TTC549 (cell line): ENCODE results near the gene GCNT2.
"Not testable (repeated sequence)": the region's sequence is repeated elsewhere in the genome, so short reads cannot be mapped to it uniquely, and the experiment has no call there.

Source experiments
- FAIRE-seq: peaks from 2 replicates; lab custom pipeline; 2012; peaks lifted over from hg19 to GRCh38; lab: Jason Lieb, UNC

GCNT2 gene

DNA sequence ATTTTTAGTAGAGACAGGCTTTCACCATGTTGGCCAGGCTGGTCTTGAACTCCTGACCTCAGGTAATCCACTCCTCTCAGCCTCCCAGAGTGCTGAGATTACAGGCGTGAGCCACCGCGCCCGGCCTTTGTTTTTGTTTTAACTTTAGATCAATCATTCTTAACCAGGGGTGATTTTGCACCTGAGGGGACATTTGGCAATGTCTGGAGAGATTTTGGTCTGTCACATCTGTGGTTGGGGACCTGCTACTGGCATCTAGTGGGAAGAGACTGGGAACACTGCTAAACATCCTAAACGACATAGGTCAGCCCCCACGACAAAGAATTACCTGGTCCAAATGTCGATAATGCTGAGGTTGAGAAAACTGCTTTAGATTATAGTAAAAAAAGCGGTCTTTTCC is 91.0 kb downstream of the GCNT2 start:
- FAIRE-seq = no peak

DNA sequence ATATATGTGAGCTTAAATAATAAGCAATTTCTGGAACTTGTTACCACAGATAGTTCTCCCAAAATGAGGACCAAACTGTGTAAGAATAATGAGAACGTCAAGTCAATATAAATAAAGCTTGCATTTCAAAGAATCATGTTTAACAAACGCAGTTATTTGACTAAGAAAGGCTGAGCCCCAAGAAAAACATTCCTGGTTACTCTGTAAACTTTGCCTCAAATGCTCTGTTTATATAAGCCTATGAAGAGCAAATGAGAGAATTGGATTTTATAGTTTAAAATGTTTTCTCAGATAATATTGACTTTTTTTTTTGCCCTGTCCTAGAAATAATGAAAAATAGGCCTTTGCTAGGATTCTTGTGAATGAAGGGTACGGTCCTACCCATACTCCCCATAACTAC is 91.9 kb downstream of the GCNT2 start:
- FAIRE-seq = no peak

DNA sequence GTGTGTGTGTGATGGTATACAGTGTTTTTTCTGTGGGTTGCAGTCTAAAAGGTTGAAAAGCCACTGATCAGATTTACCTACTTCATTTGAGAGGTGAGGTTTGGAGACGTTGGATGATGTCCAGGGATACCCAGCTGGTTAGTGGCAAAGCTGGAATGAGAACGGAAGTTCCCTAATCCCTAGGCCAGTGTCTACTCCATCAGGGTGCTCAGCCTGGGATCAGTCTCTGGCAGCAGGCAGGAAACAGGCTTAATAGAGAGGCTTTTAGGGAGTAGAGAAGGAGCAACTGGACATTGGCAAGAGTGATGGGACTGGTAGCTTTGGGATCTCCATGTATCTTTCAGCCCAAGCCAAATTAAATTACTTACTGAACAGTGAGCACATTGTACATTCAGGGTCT is 92.6 kb downstream of the GCNT2 start:
- FAIRE-seq = no peak

DNA sequence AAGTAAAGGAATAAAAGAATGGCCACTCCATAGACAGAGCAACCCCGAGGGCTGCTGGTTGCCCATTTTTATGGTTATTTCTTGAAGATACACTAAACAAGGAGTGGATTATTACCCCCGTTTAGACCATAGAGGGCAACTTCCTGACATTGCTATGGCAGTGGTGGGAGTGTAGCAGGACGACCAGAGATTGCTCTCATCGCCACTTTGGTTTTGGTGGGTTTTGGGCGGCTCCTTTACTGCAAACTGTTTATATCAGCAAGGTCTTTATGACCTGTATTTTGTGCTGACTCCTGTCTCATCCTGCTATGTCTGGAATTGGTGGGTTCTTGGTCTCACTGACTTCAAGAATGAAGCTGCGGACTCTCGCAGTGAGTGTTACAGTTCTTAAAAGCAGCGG is 94.5 kb downstream of the GCNT2 start:
- FAIRE-seq = no peak

DNA sequence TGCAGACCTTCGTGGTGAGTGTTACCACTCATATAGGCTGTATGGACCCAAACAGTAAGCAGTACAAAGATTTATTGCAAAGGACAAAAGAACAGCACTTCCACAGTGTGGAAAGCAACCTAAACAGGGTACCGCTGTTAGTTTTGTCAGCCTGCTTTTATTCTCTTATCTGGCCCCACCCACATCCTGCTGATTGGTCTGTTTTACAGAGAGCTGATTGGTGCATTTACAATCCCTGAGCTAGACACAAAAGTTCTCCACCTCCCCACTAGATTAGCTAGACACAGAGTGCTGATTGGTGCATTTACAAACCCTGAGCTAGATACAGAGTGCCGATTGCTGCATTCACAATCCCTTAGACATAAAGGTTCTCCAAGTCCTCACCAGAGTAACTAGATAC is 95.1 kb downstream of the GCNT2 start:
- FAIRE-seq = not testable (repeated sequence)

DNA sequence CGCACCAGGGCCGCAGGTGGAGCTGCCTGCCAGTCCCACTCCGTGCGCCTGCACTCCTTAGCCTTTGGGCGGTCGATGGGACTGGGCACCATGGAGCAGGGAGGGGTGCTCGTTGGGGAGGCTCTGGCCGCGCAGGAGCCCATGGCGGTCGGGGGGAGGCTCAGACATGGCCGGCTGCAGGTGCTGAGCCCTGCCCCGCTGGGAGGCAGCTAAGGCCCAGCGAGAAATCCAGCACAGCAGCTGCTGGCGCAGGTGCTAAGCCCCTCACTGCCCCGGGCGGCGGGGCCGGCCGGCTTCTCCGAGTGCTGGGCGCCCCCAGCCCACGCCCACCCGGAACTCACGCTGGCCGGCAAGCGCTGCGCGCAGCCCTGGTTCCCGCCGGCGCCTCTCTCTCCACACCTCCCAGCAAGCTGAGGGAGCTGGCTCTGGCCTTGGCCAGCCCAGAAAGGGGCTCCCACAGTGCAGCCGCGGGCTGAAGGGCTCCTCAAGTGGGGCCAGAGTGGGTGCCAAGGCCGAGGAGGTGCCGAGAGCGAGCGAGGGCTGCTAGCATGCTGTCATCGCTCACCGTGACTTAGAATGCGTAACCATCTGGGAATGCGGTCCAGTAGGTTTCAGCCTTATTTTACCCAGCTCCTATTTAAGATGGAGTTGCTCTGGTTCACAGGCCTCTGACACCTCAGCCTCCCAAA is 96.0 kb downstream of the GCNT2 start:
- no peak for FAIRE-seq

DNA sequence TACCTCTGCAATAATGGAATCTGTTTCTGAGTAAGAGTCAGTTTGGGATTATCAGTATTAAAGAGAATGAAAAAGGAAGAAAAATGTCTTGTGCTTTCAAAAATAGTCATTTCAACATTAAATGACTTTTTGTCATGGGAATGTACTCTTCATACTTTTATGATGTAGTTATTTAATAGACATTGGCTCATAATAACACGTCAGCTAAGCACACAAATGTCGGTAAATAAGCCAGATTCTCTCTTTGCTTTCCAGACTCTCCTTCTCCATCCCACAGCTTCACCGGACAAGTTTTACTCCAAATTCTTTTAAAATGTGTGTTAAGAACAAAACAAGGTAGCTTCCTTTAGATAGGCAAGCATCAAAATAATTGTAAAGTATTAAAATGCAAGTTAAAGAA is 97.3 kb downstream of the GCNT2 start:
- no peak for FAIRE-seq

DNA sequence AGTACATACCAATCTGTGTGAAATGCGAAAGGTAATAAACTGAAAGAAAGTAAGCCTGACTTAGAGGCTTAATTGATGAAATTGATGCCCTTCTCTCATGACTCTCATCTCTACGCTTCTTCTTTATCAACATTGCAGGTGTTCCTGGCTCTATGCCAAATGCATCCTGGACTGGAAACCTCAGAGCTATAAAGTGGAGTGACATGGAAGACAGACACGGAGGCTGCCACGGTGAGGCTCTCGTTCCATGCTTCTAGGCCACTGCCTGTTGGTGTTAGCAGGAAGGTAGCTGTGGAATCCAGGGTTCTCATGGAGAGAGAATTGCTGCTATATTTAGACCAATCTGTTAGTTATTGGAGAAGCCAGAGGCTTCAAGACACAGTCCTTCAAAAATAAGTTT is 100.1 kb downstream of the GCNT2 start:
- no peak for FAIRE-seq

DNA sequence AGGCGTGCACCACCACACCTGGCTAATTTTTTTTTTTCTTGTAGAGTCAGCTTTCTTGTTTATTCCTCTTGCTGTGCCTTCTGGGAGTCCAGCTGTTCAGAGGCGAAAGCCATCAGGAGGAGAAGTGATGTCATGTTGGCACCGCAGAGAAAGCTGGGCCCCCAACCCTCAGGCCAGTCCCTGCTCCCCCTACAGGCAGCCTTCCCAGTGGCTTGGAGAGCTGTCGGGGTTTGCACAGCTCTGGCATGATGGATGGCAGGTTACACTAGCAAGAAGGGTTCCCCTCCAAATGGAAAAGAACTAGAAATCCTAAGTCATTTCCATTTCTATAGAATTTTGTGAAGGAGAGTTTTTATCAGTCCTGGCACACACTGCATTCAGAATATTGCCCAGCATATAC is 100.7 kb downstream of the GCNT2 start:
- FAIRE-seq = no peak

DNA sequence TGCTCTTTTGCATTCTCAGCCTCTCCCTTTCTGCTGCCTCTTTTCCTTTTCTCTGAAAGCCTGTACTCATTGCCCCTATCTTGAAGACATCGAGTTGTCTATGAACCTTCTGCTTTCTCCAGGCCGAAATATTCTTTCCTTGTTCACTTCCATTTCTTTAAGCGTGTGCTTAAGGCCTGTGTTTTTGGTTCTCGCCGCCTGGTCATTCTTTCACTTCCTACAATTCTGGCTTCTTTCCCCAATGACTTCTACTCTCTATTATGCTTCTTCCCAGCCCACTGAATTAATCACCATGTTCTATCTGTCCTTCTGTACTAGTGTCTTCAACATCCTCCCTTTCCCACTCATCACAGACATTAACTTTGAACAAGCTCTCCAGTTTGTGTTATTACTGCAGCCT is 103.7 kb downstream of the GCNT2 start:
- no peak for FAIRE-seq

DNA sequence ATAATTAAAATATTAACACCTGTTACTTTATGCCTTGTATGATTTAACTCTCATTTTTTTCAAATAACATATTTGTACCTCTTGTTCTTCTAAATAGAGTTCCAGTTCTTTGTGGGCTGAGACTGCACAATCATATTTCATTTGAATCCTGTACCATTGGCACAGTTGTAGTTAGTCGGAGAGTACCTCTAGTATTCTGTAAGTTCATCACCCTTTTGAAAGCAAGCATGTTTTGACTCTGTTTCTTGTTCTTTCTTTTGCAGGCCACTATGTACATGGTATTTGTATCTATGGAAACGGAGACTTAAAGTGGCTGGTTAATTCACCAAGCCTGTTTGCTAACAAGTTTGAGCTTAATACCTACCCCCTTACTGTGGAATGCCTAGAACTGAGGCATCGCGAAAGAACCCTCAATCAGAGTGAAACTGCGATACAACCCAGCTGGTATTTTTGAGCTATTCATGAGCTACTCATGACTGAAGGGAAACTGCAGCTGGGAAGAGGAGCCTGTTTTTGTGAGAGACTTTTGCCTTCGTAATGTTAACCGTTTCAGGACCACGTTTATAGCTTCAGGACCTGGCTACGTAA is 105.1 kb downstream of the GCNT2 start:
- FAIRE-seq = no peak

DNA sequence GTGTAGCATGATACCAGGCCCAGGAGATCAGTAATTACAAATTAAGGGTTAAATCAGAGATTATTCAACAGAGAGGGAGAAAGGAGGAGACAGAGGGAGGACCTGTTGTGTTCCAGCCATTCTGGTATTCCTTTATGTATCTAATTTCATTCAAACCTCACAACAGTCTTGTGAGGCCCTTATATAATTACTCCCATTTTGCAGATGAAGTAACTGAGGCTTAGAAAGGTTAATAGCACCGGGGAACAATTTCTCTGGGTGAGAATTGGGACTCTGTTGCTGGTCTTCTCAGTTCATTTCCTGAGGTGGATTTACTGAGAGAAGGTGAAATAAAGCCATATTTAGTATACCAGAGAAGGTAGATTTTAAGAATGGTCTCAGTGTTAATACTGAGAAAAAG is 106.6 kb downstream of the GCNT2 start:
- no peak for FAIRE-seq

DNA sequence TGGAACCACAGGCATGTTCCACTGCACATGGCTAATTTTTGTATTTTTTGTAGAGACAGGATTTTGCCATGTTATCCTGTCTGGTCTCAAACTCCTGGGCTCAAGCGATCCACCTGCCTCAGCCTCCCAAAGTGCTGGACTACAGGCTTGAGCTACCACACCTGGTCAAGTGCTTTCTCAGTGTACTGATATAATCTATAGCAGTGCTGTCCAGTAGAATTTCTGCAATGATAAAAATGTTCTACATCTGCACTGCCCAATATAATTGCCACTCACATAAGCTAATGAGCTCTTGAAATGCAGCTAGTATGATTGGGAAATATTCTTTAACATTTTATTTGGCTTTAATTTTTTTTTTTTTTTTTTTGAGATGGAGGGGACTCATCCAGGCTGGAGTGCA is 109.0 kb downstream of the GCNT2 start:
- no peak for FAIRE-seq

DNA sequence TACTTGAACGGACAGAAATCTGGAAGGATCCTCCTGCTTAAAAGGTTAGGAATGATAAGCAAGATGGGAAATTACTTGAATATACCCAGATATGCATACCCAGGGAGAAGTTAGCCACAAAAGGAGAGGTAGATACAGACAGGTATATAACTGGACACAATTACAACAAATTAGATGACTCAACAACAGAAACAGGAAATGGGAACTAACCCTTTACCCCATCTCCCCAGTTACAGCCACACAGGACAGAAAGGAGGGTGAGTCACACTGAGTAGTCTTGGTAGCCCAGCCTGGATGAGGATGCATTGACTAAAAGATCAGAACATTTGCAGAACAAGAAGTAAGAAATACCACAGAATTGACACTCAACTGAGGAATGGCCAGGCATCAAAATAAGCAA is 112.1 kb downstream of the GCNT2 start:
- no peak for FAIRE-seq

DNA sequence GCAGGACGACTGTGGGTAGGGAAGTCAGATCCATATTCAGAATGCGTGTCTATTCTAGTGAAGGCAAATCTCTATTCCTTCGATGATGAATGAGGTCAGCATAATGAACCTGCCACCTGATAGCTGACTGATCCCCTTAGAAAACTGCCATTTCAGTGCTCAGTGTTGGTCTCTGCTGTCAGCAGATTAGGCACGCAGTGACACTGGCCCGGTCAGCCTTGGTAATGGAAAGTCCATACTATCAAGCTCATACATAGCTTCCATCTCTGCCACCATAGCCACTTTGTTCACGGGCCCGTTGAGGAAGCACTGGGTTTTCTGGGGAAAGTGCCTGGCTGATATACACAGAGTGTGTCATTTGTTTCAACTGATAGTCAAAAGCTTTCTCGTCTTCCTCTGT is 119.3 kb downstream of the GCNT2 start:
- no peak for FAIRE-seq

DNA sequence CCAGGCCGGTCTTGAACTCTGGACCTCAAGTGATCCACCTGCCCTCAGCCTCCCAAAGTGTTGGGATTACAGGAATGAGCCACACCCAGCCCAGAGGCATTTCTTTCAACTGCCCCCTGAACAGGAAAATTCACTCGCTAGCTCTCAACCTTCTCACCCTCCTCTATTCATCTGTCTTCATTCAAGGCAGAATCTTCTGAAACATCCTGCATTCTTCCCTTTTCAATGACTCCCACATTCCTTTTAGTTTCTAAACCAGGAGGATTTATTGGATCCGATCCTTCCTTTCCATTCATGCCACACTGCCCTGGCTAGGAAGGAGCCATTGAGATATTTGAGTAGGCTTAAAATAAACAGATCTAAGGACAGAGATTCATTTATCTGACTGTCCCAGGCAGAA is 120.4 kb downstream of the GCNT2 start:
- FAIRE-seq = no peak

DNA sequence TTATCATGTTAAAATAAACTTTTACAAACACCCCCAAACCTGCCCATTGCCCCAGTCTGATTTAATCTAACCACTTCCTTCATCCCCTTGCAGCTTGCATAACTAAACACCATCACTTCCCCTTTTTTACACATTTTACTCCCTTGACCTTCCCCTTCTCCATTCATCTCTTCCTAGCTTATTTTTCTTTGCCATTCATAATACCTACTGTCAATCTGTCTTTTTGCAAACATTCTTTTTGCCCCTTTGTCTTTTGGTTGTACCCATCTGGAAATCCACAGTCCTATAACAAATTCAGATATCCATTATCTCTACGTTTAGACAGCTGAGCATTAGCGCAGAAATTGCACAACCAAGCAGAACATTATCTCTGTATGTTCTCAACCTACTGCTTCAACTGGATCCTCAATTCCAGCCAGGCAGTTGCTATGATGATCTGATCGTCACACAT is 122.1 kb downstream of the GCNT2 start:
- no peak for FAIRE-seq

DNA sequence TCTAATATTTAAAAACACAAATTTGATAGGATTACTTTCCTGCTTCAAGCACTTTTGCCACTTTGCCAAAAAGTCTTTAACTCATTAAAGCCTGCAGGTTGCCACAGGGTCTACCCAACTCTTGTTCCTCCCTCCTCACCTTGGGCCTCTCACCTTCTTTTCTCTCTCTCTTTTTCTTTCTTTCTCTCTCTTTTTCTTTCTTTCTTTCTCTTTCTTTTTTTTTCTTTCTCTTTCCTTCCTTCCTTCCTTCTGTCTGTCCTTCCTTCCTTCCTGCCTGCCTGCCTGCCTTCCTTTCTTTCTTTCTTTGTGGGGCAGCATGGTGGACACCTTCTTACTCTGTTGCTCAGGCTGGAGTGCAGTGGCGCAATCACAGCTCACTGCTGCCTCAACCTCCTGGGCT is 123.1 kb downstream of the GCNT2 start:
- no peak for FAIRE-seq

DNA sequence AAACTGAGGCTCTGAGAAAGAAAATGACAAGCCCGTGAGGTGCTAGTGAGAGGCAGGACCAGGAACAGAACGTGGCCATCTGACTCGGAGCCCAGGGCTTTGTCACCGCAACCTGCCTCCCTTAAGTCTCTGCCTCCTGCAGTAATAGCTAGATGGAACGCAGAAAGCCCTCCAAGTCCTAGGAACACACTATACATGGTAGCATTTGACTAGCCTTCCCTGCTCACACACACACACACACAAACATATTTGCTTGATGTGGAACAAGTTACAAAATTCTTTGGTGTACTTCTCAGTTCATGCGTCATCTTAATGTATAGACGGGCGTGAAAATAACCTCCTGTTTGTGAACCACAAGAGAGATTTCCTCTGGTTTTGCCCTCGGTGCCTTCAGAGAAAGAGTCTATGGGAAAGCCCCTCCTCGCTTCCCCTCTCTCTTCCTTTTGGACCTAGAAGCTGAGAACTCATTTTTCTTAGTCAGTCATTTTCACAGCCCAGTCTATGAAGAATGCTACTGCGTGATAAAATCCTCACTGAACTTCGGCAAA is 134.4 kb downstream of the GCNT2 start:
- FAIRE-seq = no peak

DNA sequence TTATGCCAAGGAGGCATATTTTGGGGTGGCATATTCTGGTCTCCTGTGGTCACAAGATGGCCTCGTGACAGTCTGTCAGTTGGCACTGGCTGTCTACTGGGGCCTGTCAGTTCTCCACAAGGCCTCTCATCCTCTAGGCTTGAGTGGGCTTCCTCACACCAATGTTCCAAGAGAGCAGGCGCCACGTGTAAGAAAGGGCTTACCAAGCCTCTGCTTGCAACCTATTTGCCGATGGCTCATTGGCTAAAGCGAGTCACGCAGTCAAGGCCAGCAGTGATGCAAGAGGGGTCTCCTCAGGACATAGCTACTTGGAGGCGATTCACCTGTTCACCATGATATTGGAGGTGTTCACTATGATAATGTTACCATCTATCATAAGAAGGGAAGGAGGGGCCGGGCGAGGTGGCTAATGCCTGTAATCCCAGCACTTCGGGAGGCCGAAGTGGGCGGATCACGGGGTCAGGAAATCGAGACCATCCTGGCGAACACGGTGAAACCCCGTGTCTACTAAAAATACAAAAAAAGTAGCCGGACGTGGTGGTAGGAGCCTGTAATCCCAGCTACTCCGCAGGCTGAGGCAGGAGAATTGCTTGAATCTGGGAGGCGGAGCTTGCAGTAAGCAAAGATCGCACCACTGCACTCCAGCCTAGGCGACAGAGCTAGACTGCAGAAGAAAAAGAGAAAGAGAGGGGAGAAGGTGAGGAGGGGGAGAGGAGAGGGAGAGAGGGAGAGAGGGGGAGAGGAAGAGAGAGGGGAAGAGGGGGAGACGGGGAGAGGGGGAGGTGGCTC is 138.0 kb downstream of the GCNT2 start:
- no peak for FAIRE-seq

DNA sequence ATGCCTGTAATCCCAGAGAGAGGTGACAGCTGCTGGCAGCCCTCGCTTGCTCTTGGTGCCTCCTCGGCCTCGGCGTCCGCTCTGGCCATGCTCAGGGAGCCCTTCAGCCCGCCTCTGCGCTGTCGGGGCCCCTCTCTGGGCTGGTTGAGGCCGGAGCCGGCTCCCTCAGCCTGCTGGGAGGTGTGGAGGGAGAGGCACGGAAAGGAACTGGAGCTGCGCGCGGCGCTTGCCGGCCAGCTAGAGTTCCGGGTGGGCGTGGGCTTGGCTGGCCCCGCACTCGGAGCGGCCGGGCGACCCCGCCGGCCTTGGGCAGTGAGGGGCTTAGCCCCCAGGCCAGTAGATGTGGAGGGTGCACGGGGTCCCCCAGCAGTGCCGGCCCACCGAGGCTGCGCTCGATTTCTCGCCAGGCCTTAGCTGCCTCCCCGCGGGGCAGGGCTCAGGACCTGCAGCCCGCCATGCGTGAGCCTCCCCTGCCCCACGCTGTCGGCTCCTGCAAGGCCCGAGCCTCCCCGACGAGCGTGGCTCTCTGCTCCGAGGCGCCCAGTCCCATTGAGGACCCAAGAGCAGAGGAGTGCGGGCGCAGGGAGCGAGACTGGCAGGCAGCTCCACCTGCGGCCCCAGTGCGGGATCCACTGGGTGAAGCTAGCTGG is 138.7 kb downstream of the GCNT2 start:
- FAIRE-seq = no peak

DNA sequence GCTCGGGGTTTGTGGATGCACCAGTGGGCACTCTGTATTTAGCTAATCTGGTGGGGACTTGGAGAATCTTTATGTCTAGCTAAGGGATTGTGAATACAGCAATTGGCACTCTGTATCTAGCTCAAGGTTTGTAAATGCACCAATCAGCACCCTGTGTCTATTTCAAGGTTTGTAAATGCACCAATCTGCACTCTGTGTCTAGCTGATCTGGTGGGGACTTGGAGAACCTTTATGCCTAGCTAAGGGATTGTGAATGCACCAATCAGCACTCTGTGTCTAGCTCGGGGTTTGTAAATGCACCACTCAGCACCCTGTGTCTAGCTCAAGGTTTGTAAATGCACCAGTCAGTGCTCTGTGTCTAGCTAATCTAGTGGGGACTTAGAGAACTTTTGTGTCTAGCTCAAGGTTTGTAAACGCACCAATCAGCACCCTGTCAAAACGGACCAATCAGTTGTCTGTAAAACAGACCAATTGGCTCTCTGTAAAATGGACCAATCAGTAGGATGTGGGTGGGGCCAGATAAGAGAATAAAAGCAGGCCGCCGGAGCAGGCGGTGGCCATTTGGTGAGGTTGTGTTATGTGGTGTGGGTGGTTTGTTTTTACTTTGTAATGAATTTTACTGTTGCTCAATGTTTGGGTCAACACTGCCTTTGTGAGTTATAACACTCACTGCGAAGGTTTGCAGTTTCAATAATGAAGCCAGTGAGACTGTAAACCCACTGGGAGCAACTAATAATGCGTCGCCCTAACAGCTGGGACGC is 139.5 kb downstream of the GCNT2 start:
- not testable (repeated sequence) for FAIRE-seq
